GM18517 (cell line): ENCODE results near the gene XAB2.
"Not testable (repeated sequence)": the region's sequence is repeated elsewhere in the genome, so short reads cannot be mapped to it uniquely, and the experiment has no call there.

ENCODE experiments used
- ATAC-seq: cut with Tn5 transposase; IDR thresholded peaks from one replicate; pipeline ENCODE4 v1.9.1; 2021; ENCODE audit warnings: mild to moderate bottlenecking, moderate library complexity; ENCODE audit not compliant: unreplicated experiment

XAB2 gene

GRCh38 chr19:7582446-7582845 lies 46.9 kb downstream of the XAB2 start:
- ATAC-seq, result no peak

DNA sequence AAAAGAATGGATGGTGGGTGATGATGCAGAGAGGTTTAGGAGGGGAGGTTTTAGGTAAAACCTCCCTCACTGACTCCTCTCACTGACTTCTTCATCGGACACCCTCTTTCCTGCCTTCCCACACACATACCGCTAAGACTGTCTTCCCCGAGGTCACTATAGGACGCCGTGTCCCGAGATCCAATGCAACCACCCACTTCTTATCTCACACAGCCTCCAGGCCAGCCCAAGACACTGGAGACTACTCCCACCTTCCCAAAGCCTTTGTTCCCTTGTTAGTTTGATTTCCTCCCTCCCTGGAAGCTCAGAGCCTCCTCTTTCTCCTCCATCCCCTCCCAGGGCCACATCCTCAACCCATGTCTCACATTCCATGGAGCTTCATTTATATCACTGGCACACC lies 50.2 kb downstream of the XAB2 start:
- ATAC-seq, result no peak

GRCh38 chr19:7578127-7578526 lies 51.2 kb downstream of the XAB2 start:
- ATAC-seq, result no peak

DNA sequence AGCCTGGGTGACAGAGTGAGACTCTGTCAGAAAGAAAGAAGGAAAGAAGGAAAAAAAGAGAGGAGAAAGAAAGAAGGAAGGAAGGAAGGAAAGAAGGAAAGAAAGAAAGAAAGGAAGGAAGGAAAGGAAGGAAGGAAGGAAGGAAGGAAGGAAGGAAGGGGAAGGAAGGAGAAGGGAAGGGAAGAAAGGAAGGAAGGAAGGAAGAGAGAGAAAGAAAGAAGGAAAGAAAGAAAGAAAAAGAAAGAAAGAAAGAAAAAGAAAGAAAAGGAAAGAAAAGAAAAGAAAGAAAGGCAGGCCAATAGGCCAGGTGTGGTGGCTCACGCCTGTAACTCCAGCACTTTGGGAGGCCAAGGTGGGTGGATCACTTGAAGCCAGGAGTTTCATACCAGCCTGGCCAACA lies 51.9 kb downstream of the XAB2 start:
- ATAC-seq, result not testable (repeated sequence)

GRCh38 chr19:7575434-7576040 lies 53.8 kb downstream of the XAB2 start:
- no peak for ATAC-seq

GRCh38 chr19:7570761-7571160 lies 58.6 kb downstream of the XAB2 start:
- ATAC-seq, result no peak
